Activated CD4-positive, alpha-beta memory T cell treated with anti-CD3 and anti-CD28 coated beads, Interleukin-2, amount 10 ng/mL, durations not matched to agents 7 days and 5 days (primary cell): ENCODE results near the gene ITSN1. TPM values are rescaled to one million over a fixed set of nuclear protein-coding genes. Genes with fewer than 3 reads are reported as not detected.

ENCODE experiments used
- CTCF ChIA-PET: fragments of 350-600 bp; sonication (Branson Sonifier 250); formaldehyde crosslinking; loops from one replicate; lab custom pipeline; 2021; ENCODE audit warnings: antibody characterized with exemption, inconsistent platforms; lab: Charles Lee
- POLR2A ChIA-PET: fragments of 350-600 bp; sonication (Branson Sonifier 250); formaldehyde crosslinking; loops from one replicate; lab custom pipeline; 2021; ENCODE audit warnings: antibody characterized with exemption; lab: Charles Lee
- DNase-seq: peaks from one replicate; pipeline ENCODE4 v3.0.0-alpha.2; 2020
- H3K27ac Mint-ChIP-seq: one replicate; pipeline ENCODE4 v1.8.0; 2021; ENCODE audit warnings: mild to moderate bottlenecking, mixed read lengths
- H3K27me3 Mint-ChIP-seq: one replicate; pipeline ENCODE4 v1.8.0; 2021; ENCODE audit warnings: mixed read lengths
- H3K36me3 Mint-ChIP-seq: one replicate; pipeline ENCODE4 v1.8.0; 2021; ENCODE audit warnings: low read depth, mixed read lengths
- H3K4me1 Mint-ChIP-seq: one replicate; pipeline ENCODE4 v1.8.0; 2021; ENCODE audit warnings: mixed read lengths
- H3K4me3 Mint-ChIP-seq: one replicate; pipeline ENCODE4 v1.8.0; 2021; ENCODE audit warnings: mild to moderate bottlenecking, mixed read lengths
- H3K9me3 Mint-ChIP-seq: one replicate; pipeline ENCODE4 v1.8.0; 2021; ENCODE audit warnings: mixed read lengths
- total RNA-seq, 2 experiments: library from RNA; stranded (reverse); gene quantifications; one replicate each; pipeline ENCODE4 v1.2.3, GENCODE V29; 2021

Gene ITSN1
- total RNA-seq, 2 experiments from 2014 or later: 2.7 to 4.0 TPM

DNA sequence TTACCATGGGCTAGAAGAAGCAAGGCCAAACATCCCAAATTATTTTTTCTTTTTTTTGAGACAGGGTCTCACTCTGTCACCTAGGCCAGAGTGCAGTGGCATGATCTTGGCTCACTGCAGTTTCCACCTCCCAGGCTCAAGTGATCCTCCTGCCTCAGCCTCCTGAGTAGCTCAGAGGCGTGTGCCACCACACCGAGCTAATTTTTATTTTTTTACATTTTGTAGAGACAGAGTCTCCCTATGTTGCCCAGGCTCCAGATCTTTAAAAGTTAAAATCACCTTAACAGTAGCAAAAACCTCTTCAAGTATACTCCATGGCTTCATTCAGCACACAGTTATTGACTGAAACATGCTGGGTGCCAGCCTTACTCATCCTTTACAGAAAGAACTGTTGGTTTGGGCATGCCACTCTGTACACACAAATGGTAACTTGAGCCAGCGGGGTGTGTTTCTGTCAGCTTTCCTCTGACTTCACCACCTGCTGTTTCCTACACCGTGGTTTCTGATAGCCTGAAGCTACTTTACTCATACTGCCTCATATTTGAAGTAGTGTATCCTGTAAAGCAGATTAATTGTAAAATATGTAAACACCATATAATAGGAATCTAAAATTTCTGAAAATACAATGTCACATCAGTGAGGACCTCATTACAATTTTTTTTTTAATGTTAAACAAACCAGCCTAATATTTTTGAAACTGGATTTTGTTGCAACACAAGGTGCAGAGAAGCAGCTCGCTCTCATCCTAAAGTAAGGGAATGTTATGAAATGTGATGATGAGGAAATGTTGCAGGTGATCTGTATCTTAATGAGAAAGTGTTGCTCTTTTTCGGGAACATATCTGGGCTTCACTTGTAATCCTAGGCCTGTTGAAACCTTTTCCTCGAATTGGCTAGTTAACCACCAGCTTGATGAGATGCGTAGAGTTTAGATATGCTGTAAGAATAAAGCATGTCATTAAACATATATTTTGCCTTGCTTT is 159.4 kb downstream of the ITSN1 start:
- no peak overlapping the region for H3K27ac Mint-ChIP-seq
- no peaks in the 10 kb centered on the region for H3K27me3 Mint-ChIP-seq
- no peak for DNase-seq
- H3K4me1 Mint-ChIP-seq: no peaks in the 10 kb centered on the region
- no peaks in the 10 kb centered on the region for H3K36me3 Mint-ChIP-seq
- H3K9me3 Mint-ChIP-seq: no peaks in the 10 kb centered on the region
- no peak overlapping the region for H3K4me3 Mint-ChIP-seq
- ChIA-PET POLR2A (no interaction called here), CTCF (no interaction called here)

DNA sequence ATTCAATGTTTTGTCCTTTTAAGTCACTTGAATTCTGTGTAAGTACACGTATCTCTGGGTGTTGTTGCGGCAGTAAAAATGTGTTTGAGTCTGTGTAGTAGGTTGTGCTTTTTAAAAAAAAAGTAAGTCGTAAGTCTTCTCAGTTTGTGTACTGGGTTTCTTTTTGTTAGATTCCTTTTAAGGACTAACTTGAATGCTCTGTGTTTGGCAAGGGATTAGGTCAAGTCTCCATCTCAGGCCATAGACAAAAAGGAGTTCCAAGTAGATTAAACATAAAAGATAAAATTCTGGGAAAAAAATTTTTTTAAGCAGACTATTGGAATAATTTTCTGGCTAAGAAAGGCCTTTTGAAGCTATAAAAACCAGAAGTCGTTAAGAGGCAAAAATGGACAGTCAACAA is 160.2 kb downstream of the ITSN1 start:
- no peaks in the 10 kb centered on the region for H3K9me3 Mint-ChIP-seq
- CTCF ChIA-PET: no interaction called here
- no peaks in the 10 kb centered on the region for H3K36me3 Mint-ChIP-seq
- no peak overlapping the region for H3K4me3 Mint-ChIP-seq
- no peaks in the 10 kb centered on the region for H3K27me3 Mint-ChIP-seq
- no peaks in the 10 kb centered on the region for H3K4me1 Mint-ChIP-seq
- POLR2A ChIA-PET: no interaction called here
- H3K27ac Mint-ChIP-seq: no peak overlapping the region
- no peak for DNase-seq

DNA sequence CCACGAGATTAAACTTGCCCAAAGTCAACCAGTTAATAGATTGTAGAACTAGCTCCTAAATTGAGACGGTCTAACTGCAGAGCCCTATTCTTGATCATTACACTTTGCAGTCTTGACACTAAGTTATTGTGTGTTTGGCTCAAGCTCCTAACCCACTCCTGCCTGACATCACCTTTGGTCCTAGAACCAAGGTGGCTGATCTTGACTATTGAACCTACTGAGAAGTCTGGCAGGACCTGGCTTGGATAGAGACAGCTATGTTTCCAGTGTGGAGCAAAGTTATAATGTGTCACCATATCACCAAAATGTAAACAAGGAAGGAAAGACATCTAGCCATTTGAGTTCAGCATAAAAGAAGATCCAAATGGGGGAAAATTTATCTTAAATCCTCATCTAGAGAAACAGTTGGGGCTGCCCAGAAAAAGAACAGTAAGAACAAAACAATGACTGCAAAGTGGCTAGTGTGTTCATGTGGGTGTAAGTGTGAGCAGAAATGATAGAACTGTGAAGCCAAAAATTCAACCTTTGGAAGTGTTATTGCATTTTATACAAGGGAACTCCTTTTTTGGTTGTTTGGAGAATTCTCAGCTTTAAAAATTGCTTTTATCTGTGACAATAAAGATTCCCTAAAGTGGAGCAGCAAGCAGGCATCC is 166.5 kb downstream of the ITSN1 start:
- Mint-ChIP-seq H3K36me3 (no peaks in the 10 kb centered on the region), H3K4me3 (no peak overlapping the region), H3K4me1 (no peaks in the 10 kb centered on the region), H3K9me3 (no peaks in the 10 kb centered on the region), H3K27me3 (no peaks in the 10 kb centered on the region), H3K27ac (no peak overlapping the region)
- ChIA-PET POLR2A (no interaction called here), CTCF (no interaction called here)
- DNase-seq: no peak

DNA sequence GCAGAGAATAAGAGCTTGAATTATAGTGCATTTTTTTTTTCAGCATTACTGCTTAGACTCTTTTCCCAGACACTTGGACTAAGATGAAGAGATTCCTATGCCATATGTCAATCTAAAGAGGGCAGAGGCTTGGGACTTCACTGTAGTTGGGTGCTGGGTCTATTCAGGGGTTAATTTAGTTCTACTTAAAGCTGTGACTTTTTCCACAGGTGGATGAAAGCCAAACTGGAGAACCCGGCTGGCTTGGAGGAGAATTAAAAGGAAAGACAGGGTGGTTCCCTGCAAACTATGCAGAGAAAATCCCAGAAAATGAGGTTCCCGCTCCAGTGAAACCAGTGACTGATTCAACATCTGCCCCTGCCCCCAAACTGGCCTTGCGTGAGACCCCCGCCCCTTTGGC is 168.5 kb downstream of the ITSN1 start:
- ChIA-PET CTCF (no interaction called here), POLR2A (no interaction called here)
- Mint-ChIP-seq H3K4me1 (no peaks in the 10 kb centered on the region), H3K4me3 (no peak overlapping the region), H3K36me3 (no peaks in the 10 kb centered on the region), H3K9me3 (no peaks in the 10 kb centered on the region), H3K27me3 (no peaks in the 10 kb centered on the region), H3K27ac (no peak overlapping the region)
- DNase-seq: no peak

DNA sequence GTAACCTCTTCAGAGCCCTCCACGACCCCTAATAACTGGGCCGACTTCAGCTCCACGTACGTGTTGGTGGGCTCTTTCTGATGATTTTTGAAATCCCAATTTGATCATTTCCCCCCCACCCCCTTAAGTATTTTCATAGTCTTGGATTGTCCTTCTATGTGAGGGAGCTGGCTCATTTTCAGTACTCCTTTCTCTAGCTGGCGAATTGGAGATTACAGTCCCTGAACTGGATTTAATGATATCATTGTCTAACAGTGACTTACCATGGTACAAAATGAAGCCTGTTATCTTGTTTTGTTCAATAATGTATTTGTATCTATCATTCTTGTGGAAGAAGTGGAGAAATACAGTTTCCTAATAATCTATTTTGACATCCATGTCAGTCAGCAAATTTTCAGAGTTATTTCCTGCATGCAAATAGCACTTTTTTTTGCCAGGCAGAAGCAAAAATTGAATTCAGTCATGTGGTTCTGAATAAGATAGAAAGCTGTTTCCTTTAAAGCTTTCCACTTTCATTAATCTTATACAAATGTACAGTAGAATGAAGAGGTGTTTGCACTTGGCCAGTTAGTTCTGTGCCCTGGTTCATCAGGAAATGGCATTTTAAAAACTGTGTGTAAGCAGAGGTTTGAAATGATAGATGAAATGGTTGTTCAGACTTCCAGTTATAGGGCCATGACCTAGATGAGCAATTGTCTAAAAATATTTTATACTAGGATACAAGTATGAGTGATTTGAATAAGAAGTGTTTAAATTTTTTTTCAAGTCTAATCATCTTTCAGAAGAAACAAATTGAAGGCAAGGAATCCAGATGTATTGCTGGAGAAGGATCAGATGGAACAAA is 169.1 kb downstream of the ITSN1 start:
- Mint-ChIP-seq H3K27me3 (no peaks in the 10 kb centered on the region), H3K9me3 (no peaks in the 10 kb centered on the region), H3K4me1 (no peaks in the 10 kb centered on the region), H3K36me3 (no peaks in the 10 kb centered on the region), H3K4me3 (no peak overlapping the region), H3K27ac (no peak overlapping the region)
- CTCF ChIA-PET: no interaction called here
- POLR2A ChIA-PET: no interaction called here
- DNase-seq: no peak

DNA sequence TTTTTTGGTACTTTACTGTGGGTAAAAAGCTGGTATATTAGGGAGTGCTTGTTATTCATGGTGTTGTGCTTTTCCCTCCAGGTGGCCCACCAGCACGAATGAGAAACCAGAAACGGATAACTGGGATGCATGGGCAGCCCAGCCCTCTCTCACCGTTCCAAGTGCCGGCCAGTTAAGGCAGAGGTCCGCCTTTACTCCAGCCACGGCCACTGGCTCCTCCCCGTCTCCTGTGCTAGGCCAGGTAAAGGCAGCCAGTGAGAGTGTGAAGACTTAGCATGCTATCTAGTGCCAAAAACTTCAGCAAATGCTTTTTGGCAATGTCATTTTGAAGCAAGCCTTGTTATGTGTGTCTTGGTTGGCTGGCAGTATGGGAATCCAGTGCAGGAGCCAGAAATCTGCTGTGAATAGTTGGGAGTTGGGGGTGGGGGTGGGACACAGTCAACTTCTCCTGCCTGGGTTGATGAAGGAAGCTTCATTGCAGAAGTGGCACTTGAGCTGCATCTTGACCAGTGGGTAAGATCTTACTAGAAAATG is 171.6 kb downstream of the ITSN1 start:
- Mint-ChIP-seq H3K9me3 (no peaks in the 10 kb centered on the region), H3K27me3 (no peaks in the 10 kb centered on the region), H3K4me1 (no peaks in the 10 kb centered on the region), H3K27ac (no peak overlapping the region), H3K4me3 (no peak overlapping the region), H3K36me3 (no peaks in the 10 kb centered on the region)
- CTCF ChIA-PET: no interaction called here
- DNase-seq: no peak
- POLR2A ChIA-PET: no interaction called here

DNA sequence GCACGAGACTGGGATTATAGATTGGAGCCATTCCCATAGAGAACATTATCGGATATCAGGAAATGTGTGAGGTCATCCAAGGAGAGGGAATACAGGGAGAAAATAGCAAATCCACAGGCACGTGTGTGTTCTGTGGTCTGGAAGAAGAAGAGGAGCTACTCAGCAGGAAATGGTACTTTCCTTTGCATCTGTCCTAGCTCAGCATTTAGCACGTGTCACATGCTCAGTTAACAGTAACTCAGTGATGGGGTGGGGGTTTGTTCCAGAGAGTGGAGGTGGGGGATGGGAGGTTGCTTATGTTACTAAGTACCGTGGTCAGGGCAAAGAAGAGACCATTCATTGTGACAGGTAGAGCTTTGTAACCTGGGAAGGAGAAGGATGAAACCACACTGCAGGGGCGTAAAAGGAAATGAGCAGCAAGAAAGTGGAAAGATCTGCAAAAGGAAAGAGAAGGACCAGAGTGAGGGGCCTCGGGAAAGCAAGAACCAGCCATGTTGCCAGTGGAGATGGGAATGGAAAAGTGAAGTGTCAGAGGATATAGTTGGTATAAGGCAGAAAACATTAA is 172.9 kb downstream of the ITSN1 start:
- ChIA-PET POLR2A (no interaction called here), CTCF (no interaction called here)
- Mint-ChIP-seq H3K36me3 (no peaks in the 10 kb centered on the region), H3K4me3 (no peak overlapping the region), H3K27ac (no peak overlapping the region), H3K9me3 (no peaks in the 10 kb centered on the region), H3K4me1 (no peaks in the 10 kb centered on the region), H3K27me3 (no peaks in the 10 kb centered on the region)
- no peak for DNase-seq

DNA sequence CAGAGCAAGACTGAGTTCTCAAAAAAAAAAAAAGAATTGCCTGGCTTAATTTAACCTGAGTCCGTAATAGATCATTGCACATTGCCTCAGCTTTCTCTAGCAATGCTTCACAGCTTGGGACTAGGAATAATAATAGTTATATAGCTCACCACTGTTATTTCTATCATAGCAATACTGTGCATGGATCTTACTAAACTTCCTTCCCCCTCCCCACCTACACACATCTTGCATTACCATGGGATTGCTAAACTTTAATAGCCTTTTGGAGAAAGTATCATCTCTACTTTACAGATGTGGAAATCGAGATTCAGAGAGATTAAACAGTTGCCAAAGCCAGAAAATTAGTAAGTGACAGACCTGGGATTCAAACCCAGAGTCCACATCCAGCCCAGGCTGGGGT is 173.9 kb downstream of the ITSN1 start:
- H3K27ac Mint-ChIP-seq: no peak overlapping the region
- DNase-seq: no peak
- H3K4me3 Mint-ChIP-seq: no peak overlapping the region
- no peaks in the 10 kb centered on the region for H3K4me1 Mint-ChIP-seq
- no peaks in the 10 kb centered on the region for H3K9me3 Mint-ChIP-seq
- ChIA-PET CTCF (no interaction called here), POLR2A (interaction anchor here (0.6 kb wide), 1 partner anchor 133 kb away, joined by 3 read pairs; no protein-coding TSS in a partner anchor)
- no peaks in the 10 kb centered on the region for H3K36me3 Mint-ChIP-seq
- H3K27me3 Mint-ChIP-seq: no peaks in the 10 kb centered on the region

DNA sequence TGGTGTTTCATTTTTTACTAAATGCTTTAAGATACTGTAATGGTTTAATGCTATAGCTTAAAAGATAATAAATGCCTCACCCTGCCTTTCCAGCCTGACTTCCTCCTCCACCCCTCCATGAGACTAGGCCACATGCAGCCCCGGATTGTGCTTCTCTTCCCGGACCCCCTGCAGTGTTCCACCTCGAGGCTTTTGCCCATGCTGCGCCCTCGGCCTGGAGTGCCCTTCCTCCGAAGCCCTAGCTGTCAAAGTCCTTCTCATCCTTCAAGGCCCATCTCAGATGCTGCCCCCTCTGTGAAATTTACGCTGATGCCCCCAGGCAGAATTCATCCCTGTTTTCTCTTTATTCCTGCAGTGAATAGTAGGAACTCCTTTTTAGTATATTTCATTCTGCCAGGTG is 174.8 kb downstream of the ITSN1 start:
- H3K9me3 Mint-ChIP-seq: no peaks in the 10 kb centered on the region
- H3K4me1 Mint-ChIP-seq: no peaks in the 10 kb centered on the region
- no peak overlapping the region for H3K4me3 Mint-ChIP-seq
- POLR2A ChIA-PET: no interaction called here
- DNase-seq: no peak
- H3K27ac Mint-ChIP-seq: no peak overlapping the region
- no peaks in the 10 kb centered on the region for H3K27me3 Mint-ChIP-seq
- CTCF ChIA-PET: no interaction called here
- no peaks in the 10 kb centered on the region for H3K36me3 Mint-ChIP-seq

DNA sequence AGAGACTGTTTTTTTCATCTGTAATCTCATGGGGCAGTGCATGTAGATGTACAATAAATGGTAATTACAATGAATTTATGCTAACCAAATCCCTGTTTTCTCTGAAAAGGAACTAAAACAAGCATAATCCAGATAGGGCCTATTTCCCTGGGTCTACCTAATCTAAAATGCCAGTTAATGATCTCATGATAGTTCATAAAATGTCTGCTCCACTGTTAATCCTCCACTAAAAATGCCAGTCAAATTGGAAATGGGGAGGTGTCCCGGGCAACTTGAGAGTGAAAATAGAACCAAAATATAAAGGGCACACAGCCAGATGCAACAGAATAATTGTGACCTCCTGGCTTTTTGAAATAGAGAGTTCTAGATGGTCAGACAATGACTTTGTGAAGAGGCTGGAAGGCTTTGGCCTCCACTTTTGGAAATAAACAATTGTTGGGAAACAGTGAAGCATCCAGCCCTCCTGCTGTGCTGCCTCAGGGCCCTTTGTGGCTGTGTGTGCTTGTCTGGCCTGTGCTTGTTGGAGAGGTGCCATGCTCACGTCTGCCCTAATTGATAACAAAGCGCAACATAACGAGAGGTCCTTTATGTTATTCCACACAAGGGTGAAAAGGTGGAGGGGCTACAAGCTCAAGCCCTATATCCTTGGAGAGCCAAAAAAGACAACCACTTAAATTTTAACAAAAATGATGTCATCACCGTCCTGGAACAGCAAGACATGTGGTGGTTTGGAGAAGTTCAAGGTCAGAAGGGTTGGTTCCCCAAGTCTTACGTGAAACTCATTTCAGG is 175.6 kb downstream of the ITSN1 start:
- no peak for DNase-seq
- Mint-ChIP-seq H3K27me3 (no peaks in the 10 kb centered on the region), H3K4me3 (no peak overlapping the region), H3K36me3 (no peaks in the 10 kb centered on the region), H3K9me3 (no peaks in the 10 kb centered on the region), H3K27ac (no peak overlapping the region), H3K4me1 (no peaks in the 10 kb centered on the region)
- ChIA-PET POLR2A (no interaction called here), CTCF (no interaction called here)

DNA sequence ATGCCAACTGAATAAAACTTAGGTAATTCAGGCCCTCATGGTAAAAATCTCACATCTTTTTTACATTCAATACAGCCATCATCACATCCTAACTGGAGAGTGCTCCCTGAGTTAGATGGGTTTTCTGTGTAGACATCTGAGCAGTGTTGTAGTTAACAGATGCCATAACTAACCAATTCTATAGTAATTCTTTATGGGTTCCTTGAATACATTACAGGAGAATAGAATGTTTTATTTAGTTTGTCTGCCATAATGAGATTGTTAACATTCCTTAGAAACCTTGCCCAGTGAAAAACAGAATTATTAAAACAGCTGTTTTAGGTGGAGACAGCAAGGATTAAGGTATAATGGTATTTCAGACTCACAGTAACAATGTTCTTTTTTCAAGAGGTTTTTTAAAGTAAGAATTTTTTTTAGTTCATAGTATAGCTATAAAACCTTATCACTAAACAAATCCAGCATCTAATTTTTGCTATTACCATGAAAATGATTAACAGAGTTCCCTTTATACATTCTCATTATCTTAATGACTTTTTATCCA is 178.0 kb downstream of the ITSN1 start:
- H3K36me3 Mint-ChIP-seq: no peaks in the 10 kb centered on the region
- no peak for DNase-seq
- CTCF ChIA-PET: interaction anchor here (1.0 kb wide), 1 partner anchor 102 kb away, joined by 3 read pairs; no protein-coding TSS in a partner anchor
- H3K9me3 Mint-ChIP-seq: no peaks in the 10 kb centered on the region
- no peaks in the 10 kb centered on the region for H3K27me3 Mint-ChIP-seq
- POLR2A ChIA-PET: no interaction called here
- no peaks in the 10 kb centered on the region for H3K4me1 Mint-ChIP-seq
- H3K27ac Mint-ChIP-seq: no peak overlapping the region
- H3K4me3 Mint-ChIP-seq: no peak overlapping the region

DNA sequence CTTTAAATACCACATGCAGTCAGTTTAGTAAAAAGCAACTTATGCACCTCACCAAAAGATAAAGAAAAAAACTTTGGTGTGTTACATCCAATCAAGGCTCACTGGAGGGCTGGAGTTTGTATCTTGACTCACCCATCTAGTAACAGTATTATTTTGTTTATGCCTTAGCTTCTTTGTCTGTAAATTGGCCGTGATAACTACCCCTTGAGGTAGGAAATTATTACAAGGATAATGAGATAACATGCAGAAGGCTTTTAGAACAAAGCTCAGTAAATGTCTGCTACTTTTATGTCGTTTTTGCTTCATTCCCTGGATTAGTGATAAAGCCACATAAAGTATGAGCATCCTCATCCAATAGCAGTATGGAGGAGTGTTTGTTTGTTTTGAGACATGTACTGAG is 178.5 kb downstream of the ITSN1 start:
- no peaks in the 10 kb centered on the region for H3K4me1 Mint-ChIP-seq
- DNase-seq: no peak
- no peak overlapping the region for H3K27ac Mint-ChIP-seq
- ChIA-PET CTCF (interaction anchor here (1.0 kb wide), 1 partner anchor 102 kb away, joined by 3 read pairs; no protein-coding TSS in a partner anchor), POLR2A (no interaction called here)
- H3K36me3 Mint-ChIP-seq: no peaks in the 10 kb centered on the region
- no peaks in the 10 kb centered on the region for H3K27me3 Mint-ChIP-seq
- no peak overlapping the region for H3K4me3 Mint-ChIP-seq
- no peaks in the 10 kb centered on the region for H3K9me3 Mint-ChIP-seq
